Vagina (tissue), 2 donors: ENCODE data around the gene PCBD2.

ENCODE experiments used
- CTCF ChIP-seq, 3 experiments: fragments of 450-650 bp in 2 of 3; fragments of 200-600 bp in 1 of 3; sonication (generic) in 1 of 3; IDR thresholded peaks; one replicate each; pipeline ENCODE4 v1.5.1; 2017 to 2019; ENCODE audit warnings: antibody characterized with exemption in 3 of 3, mild to moderate bottlenecking in 2 of 3, moderate library complexity in 2 of 3
- POLR2A ChIP-seq, 2 donors: fragments of 450-650 bp; IDR thresholded peaks; one replicate each; pipeline ENCODE4 v1.6.1; 2017; ENCODE audit warnings: antibody characterized with exemption in 2 of 2, mild to moderate bottlenecking in 2 of 2, moderate library complexity in 2 of 2
- POLR2AphosphoS5 ChIP-seq, 2 donors: sonication (generic); formaldehyde crosslinking; IDR thresholded peaks; one replicate each; pipeline ENCODE4 v1.9.0; 2017; ENCODE audit warnings: antibody characterized with exemption in 2 of 2, mild to moderate bottlenecking in 2 of 2, low read depth in 1 of 2; ENCODE audit not compliant: insufficient read depth in 1 of 2

DNA sequence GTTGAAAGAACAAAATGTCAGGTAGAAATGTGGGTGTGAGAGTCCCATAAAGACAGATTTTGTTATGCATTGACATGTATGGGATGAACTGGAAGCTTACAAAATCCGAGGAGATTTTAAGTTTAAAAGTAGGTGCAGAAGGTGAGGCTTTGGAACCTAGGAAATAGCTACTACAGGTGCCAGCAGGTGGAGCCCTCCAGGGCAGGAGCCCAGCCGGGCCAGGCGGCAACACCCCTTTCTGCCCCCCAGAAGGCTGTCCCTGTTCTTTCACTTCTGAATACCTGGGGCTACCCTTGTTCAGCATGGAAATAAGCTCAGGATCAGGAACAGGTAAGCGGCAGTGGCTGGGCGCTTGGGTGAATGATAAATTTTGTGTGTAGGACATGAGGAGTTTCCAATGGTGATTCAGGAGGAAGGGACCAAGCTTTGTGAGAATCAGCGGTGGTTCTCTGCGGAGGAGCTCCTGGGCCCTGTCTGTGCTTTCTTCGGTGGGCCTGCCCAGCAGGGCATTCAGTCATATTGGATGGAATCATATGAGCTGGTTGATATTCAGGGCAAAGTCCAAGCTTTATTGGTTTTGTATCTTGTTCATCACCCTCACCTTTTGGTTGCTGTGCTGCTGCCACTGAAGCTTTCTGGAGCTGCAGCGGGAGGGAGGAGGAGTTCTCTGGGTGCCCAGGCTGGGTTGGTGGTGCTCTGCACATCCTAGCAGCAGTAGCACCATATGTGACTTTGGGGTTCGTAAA, 12.3 kb downstream of the PCBD2 start:
- TF ChIP-seq CTCF (IDR thresholded peaks at IDR 0.05) (no peak), POLR2A (IDR thresholded peaks at IDR 0.05) (no peak), POLR2AphosphoS5 (IDR thresholded peaks at IDR 0.05; ENCODE audit: insufficient read depth in 1 of 2, low read depth in 1 of 2) (no peak)
